Parathyroid adenoma (tissue), 2 donors: ENCODE data around the gene CYP46A1.
"Not testable (repeated sequence)": the region's sequence is repeated elsewhere in the genome, so short reads cannot be mapped to it uniquely, and the experiment has no call there.

Experiments
- H2AFZ ChIP-seq: fragments of 300-600 bp; sonication (generic); one replicate; pipeline ENCODE4 v1.7.0; 2017; ENCODE audit warnings: antibody characterized with exemption, mild to moderate bottlenecking
- H3K27ac ChIP-seq: fragments of 300-600 bp; sonication (generic); one replicate; pipeline ENCODE4 v1.7.0; 2017
- H3K27me3 ChIP-seq: fragments of 300-600 bp; sonication (generic); one replicate; pipeline ENCODE4 v1.7.0; 2017; ENCODE audit warnings: low read length; ENCODE audit not compliant: control insufficient read depth, insufficient read depth
- H3K36me3 ChIP-seq: fragments of 300-600 bp; sonication (generic); one replicate; pipeline ENCODE4 v1.7.0; 2017; ENCODE audit warnings: low read length; ENCODE audit not compliant: control insufficient read depth, insufficient read depth
- H3K4me1 ChIP-seq: fragments of 300-600 bp; sonication (generic); one replicate; pipeline ENCODE4 v1.7.0; 2017; ENCODE audit warnings: control low read depth
- H3K4me2 ChIP-seq: fragments of 300-600 bp; sonication (generic); one replicate; pipeline ENCODE4 v1.7.0; 2017; ENCODE audit warnings: low read length
- H3K4me3 ChIP-seq: fragments of 300-600 bp; sonication (generic); one replicate; pipeline ENCODE4 v1.7.0; 2017; ENCODE audit warnings: low read depth, low read length
- H3K79me2 ChIP-seq: fragments of 300-600 bp; sonication (generic); one replicate; pipeline ENCODE4 v1.7.0; 2017; ENCODE audit warnings: control low read depth
- H3K9ac ChIP-seq: fragments of 300-600 bp; sonication (generic); one replicate; pipeline ENCODE4 v1.7.0; 2017; ENCODE audit warnings: mild to moderate bottlenecking
- H3K9me3 ChIP-seq: fragments of 300-600 bp; sonication (generic); one replicate; pipeline ENCODE4 v1.7.0; 2017; ENCODE audit warnings: low read length; ENCODE audit not compliant: control insufficient read depth
- TF ChIP-seq, protein P1 (sequence below): fragments of 300-600 bp; sonication (generic); IDR thresholded peaks from one replicate; pipeline ENCODE4 v1.7.0; 2017; ENCODE audit warnings: antibody characterized with exemption, mild to moderate bottlenecking
- donor health status: primary hyperparathyroidism.

CYP46A1 gene

DNA sequence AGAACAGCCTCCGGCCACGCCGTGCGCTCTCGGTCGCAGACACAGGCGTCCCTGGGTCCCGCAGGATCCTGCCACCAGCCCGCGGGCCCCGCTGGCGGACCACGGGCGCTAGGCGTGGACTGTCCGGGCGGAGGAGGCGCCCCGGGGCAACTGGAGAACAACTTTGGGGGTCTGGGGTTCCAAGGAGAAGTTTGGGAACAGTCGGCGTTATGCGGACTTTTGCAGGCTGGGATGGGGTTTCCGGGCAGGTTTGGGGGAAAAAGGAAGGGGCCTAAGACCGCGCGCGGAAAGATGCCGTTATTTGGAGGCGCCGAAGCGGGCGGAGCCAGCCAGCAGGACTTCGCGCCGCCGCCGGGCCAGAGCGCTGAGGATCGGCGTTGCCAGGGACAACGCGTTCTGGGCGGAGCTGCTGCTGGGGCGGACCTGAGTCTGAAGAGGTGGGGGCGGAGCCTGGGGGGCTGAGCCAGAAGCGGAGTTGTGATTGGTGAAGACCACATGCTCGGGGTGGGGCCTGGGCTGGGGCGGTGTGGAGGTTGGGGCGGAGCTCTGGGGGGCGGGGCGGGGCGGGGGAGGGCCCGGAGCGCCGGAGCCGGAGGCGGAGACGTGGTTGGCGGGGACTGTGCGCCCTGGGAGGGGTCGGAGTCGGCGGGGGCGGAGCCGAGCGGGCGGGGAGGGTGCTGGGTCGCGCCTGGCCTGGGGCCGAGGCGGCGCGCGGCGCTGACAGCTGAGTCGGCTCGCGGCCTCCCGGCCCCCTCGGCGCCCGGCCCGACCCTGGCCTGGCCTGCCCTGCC is at the start of gene CYP46A1:
Gene CYP46A1 (plus strand): TSS at position 680 of the 791 bp plus-strand sequence. CDS start 120 bp downstream, outside the sequence.
- H2AFZ ChIP-seq: peak within 1 kb of the TSS; percentile 100
- H3K9ac ChIP-seq: peak within 1 kb of the TSS; percentile 57
- peak within 1 kb of the TSS; percentile 75 for H3K27ac ChIP-seq
- H3K4me2 ChIP-seq: peak within 1 kb of the TSS; percentile 99
- H3K4me3 ChIP-seq: peak within 1 kb of the TSS; percentile 81
- no peaks in the 10 kb centered on the region for H3K27me3 ChIP-seq
- TF ChIP-seq, protein P1, sequence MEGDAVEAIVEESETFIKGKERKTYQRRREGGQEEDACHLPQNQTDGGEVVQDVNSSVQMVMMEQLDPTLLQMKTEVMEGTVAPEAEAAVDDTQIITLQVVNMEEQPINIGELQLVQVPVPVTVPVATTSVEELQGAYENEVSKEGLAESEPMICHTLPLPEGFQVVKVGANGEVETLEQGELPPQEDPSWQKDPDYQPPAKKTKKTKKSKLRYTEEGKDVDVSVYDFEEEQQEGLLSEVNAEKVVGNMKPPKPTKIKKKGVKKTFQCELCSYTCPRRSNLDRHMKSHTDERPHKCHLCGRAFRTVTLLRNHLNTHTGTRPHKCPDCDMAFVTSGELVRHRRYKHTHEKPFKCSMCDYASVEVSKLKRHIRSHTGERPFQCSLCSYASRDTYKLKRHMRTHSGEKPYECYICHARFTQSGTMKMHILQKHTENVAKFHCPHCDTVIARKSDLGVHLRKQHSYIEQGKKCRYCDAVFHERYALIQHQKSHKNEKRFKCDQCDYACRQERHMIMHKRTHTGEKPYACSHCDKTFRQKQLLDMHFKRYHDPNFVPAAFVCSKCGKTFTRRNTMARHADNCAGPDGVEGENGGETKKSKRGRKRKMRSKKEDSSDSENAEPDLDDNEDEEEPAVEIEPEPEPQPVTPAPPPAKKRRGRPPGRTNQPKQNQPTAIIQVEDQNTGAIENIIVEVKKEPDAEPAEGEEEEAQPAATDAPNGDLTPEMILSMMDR: no peak
- peaks cover 5% of the 10 kb centered on the region for H3K79me2 ChIP-seq
- H3K9me3 ChIP-seq: no peaks in the 10 kb centered on the region
- H3K36me3 ChIP-seq: no peaks in the 10 kb centered on the region
- peaks cover 4% of the 10 kb centered on the region for H3K4me1 ChIP-seq

DNA sequence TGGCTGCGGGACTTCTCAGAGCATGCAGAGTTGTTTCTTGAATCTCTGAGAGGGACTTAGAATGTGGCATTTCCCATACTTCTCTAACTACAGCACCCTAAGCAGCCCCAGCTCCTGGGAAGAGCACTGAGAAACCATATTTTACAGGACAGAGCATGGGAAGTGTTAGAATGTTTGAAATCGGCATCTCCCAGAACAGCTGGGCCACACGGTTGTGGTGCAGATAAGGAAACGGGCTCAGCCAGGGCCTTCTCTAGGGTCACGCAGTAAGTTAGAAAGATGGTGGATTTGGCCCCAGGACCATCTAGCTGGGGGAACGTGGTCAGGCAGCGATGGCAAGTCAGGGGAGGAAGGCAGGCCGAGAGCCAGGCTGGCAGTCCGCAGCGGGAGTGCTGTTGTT is 49.7 kb upstream of the CYP46A1 start:
- Histone ChIP-seq H3K9me3 (no peaks in the 10 kb centered on the region), H3K4me2 (no peak overlapping the region), H3K4me3 (no peak overlapping the region), H3K9ac (no peak overlapping the region), H2AFZ (no peak overlapping the region), H3K36me3 (no peaks in the 10 kb centered on the region), H3K4me1 (no peaks in the 10 kb centered on the region), H3K27me3 (no peaks in the 10 kb centered on the region), H3K27ac (no peak overlapping the region), H3K79me2 (no peaks in the 10 kb centered on the region)
- TF ChIP-seq, protein P1: no peak

DNA sequence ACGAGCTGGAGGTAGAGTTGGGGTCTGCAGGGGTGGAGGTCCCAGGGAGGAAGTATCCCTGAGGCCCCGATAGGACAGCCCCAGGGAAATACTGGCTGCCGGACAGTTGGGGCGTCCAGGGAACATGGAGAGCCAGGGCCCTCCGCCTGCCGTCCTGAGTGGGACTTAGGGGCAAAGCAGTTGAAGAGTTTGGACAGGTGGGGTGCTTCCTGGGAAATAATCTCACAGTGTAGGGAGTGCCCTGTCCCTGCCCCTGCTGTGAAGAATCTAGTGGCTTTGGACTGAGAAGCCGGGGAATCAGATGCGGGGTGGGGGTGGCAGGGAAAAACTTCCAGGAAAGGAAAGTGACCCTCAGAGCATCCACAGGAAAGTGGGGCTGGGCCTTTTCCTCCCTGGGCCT is 49.0 kb upstream of the CYP46A1 start:
- Histone ChIP-seq H3K4me1 (no peaks in the 10 kb centered on the region), H3K4me2 (no peak overlapping the region), H3K36me3 (no peaks in the 10 kb centered on the region), H3K27me3 (no peaks in the 10 kb centered on the region), H3K79me2 (no peaks in the 10 kb centered on the region), H2AFZ (no peak overlapping the region), H3K4me3 (no peak overlapping the region), H3K9me3 (no peaks in the 10 kb centered on the region), H3K27ac (no peak overlapping the region), H3K9ac (no peak overlapping the region)
- TF ChIP-seq, protein P1: no peak

DNA sequence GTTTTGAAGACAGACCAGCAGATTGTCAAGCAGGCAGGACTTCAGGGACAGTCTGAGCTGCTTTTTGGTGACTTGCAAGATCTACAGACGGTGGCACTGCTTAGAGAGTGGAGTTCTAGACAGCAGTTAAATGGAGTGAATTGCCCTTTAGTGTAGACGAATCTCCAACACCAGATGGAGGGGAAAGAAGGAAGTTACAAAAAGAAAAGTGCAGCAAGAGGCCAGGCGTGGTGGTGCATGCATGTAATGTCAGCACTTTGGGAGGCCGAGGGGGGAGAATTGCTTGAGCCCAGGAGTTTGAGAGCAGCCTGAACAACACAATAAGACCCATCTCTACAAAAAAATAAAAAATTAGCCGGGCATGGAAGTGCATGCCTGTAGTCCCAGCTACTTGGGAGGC is 47.6 kb upstream of the CYP46A1 start:
- H3K9ac ChIP-seq: no peak overlapping the region
- no peak overlapping the region for H3K4me3 ChIP-seq
- no peak overlapping the region for H3K4me2 ChIP-seq
- no peaks in the 10 kb centered on the region for H3K4me1 ChIP-seq
- H3K27me3 ChIP-seq: no peaks in the 10 kb centered on the region
- no peaks in the 10 kb centered on the region for H3K9me3 ChIP-seq
- no peak overlapping the region for H2AFZ ChIP-seq
- TF ChIP-seq, protein P1: no peak
- H3K79me2 ChIP-seq: no peaks in the 10 kb centered on the region
- no peak overlapping the region for H3K27ac ChIP-seq
- H3K36me3 ChIP-seq: no peaks in the 10 kb centered on the region

DNA sequence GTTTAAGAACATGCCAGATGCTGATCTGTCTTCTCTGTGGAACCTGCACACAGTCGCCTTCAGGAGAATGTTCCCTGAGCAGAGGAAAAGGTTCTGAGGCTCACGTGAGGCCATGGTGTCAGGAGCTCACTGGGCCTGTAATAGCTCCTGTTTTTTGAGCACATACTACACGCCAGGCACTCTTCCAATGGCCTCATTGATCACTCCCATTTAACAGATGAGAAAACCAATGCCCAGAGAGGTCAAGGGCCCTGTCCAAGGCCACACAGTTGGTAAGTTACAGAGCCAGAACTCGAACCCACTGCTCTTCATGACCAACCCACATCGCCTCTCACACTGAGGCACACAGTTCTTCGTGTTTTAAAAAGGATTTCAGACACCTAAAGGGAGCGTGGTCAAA is 46.5 kb upstream of the CYP46A1 start:
- Histone ChIP-seq H3K36me3 (no peaks in the 10 kb centered on the region), H3K9ac (no peak overlapping the region), H3K4me3 (no peak overlapping the region), H3K4me1 (no peaks in the 10 kb centered on the region), H2AFZ (no peak overlapping the region), H3K79me2 (no peaks in the 10 kb centered on the region), H3K4me2 (no peak overlapping the region), H3K9me3 (no peaks in the 10 kb centered on the region), H3K27me3 (no peaks in the 10 kb centered on the region), H3K27ac (no peak overlapping the region)
- TF ChIP-seq, protein P1: no peak

DNA sequence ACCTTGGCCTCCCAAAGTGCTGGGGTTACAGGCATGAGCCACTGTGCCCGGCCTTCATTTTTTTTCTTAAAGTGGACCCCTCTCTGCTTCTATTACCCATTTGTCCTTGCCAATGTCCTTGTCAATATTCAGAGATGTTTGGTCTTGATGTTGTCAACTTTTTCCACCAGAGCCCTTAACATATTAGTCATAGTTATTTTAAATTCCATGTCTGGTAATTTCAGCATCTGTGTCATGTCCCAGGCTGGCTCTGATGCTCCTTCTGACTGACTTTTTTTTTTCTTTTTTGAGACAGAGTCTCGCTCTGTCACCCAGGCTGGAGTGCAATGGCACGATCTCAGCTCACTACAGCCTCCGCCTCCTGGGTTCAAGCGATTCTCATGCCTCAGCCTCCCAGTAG is 41.3 kb upstream of the CYP46A1 start:
- H3K9me3 ChIP-seq, H2AFZ ChIP-seq, H3K79me2 ChIP-seq, H3K4me1 ChIP-seq, H3K27ac ChIP-seq, H3K4me3 ChIP-seq, H3K27me3 ChIP-seq, H3K4me2 ChIP-seq, H3K36me3 ChIP-seq, H3K9ac ChIP-seq: not testable (repeated sequence)
